ENCODE results near the gene NPAS3.

Gene NPAS3

DNA sequence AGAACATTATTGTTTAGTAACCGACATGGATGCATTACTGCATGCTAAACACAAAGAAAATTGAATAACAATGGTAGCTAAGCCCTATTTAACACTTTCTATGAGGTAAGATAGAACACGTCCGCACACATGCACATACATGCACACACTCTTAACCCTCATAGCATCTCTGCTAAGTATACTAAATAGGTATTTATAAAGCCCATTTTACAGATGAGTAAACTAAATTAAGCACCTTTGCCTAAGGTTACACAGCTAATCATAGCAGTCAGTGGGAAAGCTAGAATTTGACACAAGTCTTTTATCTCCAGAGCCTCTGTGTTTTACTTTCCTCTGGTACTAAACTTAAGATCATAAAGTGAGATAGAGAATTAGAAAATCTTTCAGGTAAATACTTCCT is 577.2 kb downstream of the NPAS3 start:
- DNase-seq (ENCODE audit: low spot score) = no peak

DNA sequence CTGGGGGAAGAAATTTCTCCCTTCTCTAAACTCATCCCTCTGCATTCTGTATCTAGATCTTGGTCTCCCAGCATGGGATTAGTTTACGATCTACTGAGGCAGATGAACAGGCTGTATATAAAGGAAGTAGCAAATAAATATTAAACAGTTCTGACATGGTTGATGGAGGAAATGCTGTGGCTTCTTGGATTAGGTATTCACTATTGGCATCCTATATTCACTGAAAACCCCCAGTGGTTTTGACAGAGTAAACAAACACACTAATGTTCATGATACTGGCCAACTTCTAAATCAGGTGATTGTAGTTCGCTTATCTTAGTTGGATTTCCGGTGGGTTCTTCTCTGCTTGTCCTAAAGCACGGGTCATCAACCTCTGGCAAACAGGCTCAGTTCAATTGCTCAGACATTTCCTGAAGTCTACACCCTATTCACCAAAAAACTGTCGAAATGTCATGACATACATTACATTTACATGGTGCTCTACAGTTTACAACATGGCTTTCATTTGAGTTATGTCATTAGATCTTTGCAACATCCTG is 578.3 kb downstream of the NPAS3 start:
- no peak for DNase-seq (ENCODE audit: low spot score)

DNA sequence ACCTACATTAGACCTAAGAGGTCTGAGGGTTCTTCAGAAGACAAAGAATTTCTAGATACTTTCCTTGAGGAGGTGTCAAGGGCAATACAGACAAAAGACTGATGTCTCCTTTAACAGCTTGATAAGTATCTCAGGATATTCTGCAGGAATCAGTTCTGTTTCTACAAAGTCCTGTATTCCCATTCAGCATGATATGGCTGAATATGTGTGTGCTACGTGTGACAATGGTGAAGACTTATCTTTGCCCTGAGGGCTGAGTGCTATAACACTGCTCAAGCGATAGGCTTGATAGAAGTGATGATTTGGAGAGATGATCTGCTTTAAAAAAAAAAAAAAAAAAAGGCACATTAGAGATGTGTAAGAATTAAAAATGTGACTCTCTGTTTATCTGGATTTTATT is 582.5 kb downstream of the NPAS3 start:
- DNase-seq (ENCODE audit: low spot score) = no peak

DNA sequence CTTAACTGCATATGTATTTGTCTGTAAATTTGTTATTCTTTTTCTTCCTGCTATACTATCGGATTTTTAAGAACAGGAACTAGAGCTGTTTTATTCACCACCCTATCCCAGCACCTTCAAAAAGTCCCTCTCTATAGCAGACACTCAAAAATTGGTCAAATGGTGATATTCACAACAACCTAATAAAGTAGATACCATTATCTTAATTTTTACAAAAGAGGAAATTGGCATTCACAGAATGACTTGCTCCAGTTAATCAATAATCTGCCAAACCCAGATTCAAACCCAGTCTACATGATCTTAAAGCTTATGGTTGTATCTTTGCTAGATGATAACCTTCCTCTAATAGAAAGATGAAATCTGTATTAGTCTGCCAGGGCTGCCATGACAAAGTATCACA is 585.6 kb downstream of the NPAS3 start:
- no peak for DNase-seq (ENCODE audit: low spot score)

DNA sequence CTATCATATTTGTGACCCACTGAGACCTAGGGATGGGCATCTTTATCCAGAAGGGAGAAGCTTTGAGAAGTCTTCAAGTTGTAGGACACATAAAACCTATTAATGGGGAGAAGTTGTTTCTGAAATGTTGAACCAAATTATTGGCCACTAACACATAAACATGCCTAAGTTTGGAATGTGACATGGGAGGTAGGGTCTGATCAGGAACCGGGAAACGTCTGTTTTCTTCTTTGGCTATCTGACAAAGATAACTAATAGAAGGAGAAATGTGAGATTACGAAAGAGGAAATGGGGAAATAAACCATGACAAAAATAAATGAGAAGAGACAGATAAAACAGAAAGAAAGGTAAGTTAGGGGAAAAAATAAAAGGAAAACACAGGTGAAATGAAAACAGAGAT is 586.9 kb downstream of the NPAS3 start:
- no peak for DNase-seq (ENCODE audit: low spot score)

DNA sequence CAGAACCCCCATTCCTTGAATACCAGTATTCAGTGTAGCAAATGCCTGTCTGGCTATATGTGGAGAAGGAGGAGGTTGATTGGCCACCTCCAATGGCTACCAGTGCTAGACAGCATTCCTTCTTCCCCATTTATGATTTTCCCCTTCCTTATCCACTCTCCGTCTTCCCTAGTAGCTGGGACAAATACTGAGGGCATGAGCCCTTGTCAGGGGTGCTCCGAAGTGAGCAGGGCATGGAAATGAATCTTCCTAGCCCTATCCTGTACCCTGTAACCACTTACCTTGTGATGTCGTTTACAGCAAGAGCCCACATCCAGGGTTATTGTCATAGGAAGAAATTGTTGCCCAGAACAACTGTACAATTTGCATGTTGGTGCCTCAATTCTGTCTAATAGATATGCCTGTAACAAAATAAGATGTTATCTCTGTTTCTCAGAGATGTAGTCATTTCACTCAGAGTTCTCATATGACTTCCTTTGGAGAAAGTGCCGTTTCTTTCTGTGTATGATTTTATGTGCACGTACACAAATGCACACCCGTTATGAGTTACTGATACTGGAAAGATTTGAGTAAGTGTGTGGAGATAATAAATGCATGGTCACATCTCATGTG is 588.5 kb downstream of the NPAS3 start:
- DNase-seq (ENCODE audit: low spot score) = no peak

DNA sequence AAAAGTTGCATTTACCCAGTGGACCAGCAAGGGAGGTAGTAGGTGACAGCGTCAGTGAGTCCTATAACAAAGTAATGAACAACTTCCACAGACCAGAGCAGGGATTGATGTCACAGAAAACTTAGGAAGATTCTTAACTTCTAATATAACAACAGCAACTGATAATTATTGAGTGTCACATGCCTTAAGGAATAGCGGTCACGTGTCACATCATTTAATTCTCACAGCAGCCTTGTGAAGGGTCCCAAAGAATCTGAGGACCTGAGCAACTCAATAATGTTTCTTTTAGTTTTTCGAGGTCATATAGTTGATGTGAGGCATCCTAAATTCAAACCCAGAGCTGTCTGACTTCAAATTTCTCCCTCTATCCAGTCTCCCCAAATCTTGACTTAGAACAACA is 590.0 kb downstream of the NPAS3 start:
- no peak for DNase-seq (ENCODE audit: low spot score)

DNA sequence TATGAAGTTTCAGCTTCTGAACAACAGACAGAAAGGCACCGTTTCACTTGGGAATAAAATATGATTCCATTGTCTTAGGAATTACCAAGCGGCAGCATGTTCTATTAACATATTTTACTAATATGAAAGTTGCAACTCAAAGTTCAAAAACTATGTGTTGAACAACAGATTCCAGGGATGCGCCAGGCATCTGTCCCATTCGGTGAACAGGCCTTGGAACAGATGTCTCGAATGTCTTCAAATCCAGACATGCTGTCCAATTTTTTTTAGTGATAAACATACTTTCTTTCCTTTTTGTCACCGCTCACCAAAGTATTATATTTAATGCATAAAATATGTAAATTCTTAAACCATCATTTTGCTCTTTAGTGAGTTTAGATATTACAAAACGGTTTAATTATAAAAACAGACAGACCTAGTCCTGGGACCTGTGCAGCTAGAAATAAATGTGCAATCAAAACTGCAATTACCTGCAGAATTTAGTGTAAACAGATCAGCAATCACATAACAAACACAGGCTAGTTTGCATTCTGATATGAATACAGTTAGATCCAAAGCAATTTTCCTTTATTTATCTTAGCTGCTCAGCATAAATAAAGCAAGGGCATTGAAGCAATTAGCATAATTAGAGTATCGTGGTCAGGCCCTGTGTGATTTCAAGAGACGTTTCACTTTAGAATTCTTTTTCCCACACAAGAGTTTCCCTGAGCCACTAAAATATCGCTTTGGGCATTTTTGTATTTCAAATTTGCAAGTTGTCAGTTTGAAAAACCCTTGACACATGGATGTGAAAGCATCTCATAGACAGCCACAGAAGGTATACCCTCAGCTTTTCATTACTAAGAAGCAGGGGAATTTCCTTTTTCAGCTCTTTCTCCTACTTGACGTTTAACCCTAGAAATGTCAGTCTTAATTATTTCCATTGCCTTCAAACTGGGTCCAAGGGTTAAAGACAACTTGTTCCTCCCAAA is 591.4 kb downstream of the NPAS3 start:
- DNase-seq (ENCODE audit: low spot score) = no peak

DNA sequence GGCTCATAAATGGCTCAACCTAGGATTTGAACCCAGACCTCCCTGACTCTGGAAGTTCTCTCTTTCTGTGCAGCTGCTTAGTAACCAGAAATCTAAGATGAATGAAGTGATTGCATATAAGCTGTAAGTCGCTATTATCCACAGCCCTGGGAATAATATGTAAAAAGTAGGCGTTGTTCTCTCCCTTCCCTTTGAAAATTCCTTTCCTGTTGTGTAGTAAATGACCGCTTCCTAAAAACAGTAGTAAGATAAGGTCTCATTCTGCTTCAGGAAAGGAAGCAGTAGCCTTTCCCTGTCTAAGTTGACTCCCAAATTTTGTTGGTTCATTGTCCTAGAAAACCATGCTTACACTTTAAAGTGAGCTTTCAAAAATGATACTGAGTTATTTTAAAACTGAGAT is 593.9 kb downstream of the NPAS3 start:
- no peak for DNase-seq (ENCODE audit: low spot score)

DNA sequence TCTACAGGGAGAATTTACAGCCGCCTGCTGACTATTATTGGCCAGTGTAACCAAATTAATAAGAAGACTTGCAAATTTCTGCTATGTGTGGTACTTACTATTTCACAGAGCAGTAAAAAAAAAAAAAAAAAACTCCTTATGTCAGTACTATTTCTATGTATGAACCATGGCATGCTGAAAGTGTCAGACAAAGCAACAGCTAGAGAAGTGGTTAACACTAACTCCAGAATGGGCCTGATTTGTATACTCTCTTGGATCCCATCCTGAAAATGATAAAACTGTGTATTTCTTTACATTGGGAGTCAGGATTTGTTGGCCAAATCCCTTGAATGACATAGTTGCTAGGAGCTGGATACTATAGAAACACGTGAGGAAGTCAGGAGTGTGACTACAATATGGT is 595.4 kb downstream of the NPAS3 start:
- no peak for DNase-seq (ENCODE audit: low spot score)

DNA sequence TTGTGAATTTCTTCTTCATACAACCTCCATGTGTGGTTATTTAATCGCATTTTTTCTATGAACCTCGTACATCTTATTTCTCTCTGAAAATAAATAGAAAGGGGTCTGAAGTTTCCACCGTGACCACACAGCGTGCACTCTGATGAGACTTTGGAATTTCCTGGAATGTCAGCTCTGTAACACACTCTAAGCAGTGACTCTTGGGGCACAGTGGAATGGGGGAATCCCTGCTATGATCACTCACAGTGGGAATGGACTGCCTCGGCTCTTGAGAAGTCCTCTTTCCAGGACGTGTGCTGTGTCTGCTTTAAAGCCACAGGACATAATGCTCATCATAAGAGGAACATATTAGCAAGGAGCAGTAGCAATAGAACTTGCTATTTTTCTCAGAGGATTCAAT is 596.0 kb downstream of the NPAS3 start:
- DNase-seq (ENCODE audit: low spot score) = no peak

DNA sequence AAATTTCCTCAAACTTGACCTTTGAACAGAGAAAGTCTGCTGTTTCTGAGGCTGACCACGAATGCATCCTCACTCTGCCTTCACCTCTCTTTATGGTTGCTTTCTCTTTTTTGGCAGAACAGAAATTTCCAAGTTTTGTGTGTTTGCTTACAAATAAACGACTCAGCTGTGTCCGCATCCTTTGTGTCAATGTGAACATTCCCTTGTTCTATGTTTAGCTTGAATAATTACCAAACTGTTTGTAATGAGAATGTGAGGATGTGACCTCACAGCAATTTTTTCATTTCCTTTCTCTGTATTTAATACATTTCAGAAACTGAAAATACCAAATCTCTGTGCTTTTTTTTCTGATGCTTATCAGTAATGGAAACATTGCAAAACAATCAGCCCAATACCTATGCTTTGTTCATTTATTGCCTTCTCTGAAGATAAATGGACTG is 601.3 kb downstream of the NPAS3 start:
- DNase-seq (ENCODE audit: low spot score) = no peak

DNA sequence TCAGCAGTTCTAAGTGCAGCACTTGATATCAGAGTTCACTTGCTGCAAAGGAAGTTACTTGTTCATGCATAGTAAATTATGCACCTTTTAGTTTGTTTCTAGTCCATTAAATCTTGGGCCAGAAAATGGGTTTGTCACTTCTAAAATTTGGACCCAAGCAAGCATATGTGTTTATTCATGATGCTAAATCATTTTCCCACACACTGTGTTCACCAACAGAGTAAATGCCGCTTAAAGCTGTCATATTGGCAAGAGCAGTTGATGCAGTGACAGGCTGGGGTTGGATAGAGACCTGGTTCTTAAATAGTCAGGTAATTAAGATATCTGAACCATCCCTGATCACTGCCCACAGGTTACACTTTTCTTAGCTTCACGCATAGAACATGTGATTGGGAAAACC is 602.5 kb downstream of the NPAS3 start:
- no peak for DNase-seq (ENCODE audit: low spot score)

DNA sequence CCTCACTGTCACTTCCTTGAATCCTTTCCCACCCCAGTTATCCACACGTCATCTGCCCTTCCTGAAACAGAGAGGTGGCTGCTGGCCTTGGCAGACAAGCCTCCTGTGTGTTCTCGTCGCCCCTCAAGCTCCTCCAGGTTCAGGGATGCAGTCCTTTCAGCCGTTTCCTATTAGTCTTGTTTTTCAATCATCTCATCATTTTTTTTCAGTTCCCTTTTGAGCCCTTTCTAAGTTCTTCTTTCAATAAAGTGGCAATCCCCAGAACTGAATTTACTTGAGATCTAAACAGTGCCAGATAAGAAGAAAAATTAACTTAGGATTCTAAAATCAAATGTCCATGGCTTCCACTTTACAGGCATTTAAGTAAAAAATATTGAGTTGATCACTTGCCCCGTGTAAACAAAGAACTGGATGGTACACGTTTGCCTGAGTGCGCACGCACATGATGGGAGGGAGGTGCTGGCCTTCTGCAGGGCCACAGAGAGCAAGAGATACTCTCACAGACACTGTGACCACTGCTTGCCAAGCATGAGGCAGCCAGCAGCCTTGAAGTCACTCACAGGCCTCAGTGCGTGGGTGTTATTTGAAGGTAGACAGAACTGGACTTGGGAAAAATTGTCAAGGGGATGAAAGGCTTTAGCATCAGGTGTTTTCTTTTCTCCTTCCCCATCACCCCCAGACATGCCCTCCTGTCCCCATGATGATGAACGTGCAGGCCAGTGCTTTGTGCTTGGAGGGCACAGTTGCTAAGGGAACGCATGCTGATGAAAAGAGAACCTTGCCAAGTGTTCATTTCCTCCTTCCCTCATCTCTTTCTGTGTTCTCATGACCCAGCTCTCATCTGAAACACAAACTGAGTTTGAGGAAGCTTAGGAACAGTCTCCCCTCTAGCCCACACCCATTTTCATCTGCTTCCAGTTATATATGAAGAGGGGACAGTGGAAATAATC is 603.9 kb downstream of the NPAS3 start:
- no peak for DNase-seq (ENCODE audit: low spot score)

DNA sequence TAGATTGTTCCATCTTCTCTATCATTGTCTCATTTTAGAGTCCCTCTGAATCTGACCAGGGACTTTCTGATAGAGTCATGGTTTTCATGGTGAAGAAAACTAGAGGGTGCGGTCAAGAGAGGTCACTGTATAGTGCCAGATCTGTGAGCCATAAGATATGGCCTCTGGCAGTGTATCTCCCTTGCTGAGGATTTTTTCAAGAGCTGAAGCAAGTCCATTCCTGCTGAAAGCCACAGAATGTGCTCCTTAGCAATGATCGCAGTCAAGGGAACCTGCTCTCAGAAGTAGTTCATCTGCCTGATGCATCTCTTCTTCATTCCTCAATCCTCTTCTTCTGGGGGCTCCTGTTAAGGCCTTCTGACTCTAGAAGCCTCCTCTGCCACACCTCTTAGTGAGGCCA is 607.0 kb downstream of the NPAS3 start:
- no peak for DNase-seq (ENCODE audit: low spot score)

DNA sequence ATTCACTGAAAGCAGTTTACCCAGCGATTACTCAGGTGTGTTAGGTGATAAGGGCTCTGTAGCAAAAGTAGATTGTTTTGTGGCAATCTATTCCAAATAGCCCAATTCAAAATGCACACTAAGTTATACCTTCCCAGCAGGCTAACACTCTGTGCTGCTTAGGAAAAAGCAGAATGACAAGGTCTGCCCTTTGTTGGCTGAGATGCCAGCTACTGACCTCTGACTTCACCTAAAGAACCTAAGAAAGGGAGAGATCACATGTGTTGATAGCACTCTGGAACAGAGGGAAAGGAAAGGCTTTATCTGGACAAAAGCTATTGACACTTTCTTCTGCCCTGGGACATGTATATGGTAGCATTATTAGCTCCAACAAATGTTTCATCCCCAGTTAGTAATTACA is 609.9 kb downstream of the NPAS3 start:
- DNase-seq (ENCODE audit: low spot score) = no peak

DNA sequence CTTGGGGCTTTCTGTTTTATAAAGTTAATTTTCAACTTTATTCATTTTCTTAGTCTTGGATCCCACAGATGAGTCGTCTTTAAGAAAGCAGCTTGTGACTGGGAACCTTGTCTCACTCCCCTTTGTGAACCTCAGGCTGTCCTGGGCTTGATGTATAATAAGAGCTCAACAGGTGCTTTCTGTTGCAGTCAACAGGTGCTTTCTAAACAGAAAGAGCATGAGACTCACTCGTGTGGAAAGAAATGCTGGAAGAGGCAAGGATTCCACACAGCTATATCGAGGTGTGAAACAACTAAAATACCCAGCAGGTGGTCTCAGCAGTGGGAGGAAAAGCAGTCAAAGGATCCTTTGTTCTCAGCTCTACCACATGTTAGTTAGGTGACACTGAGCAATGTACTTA is 613.3 kb downstream of the NPAS3 start:
- no peak for DNase-seq (ENCODE audit: low spot score)

DNA sequence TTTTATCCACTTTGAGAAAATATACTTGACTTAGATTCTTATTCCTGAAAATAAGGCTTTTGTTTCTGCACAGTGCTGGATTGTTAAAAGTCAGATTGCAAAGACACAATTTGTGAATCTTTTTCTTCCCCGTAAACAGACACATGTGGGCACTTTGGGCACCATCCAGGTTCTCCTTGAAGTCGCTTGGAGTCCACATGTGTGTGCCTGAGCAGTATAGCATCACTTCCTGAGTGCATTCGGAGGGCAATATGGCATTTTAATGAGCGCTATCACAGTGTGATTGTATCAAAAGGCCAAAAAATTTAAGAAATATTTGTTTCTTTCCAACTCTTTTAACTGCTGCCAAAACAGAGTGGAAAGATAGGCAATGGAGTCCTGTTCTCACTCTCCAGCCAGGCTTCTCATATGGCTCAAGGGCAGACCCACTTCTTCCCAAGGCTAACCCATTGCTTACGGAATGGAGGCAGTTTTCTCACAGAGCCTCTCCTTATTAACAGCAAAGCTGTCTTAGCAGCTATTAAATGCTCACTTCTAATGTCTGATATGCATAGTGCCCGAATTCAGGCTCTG is 615.1 kb downstream of the NPAS3 start:
- DNase-seq (ENCODE audit: low spot score) = no peak

DNA sequence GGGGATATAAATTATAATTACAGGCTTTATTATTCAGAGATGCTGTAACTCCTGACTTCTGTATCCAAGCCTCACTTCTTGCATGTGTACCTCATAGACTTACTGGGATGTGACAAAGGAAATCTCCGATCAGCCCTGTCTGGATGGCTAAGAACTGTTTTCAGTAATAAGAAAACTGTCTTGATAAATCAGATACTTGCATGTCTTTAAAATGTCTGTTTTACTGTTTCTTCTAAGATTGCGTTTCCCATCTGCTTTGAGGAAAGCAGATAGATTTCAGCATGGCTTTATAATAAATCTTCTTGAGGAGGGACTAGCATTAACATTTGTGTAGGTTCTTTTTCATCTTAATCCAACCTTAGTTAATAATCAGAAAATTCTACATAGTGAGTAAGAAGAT is 616.3 kb downstream of the NPAS3 start:
- no peak for DNase-seq (ENCODE audit: low spot score)

DNA sequence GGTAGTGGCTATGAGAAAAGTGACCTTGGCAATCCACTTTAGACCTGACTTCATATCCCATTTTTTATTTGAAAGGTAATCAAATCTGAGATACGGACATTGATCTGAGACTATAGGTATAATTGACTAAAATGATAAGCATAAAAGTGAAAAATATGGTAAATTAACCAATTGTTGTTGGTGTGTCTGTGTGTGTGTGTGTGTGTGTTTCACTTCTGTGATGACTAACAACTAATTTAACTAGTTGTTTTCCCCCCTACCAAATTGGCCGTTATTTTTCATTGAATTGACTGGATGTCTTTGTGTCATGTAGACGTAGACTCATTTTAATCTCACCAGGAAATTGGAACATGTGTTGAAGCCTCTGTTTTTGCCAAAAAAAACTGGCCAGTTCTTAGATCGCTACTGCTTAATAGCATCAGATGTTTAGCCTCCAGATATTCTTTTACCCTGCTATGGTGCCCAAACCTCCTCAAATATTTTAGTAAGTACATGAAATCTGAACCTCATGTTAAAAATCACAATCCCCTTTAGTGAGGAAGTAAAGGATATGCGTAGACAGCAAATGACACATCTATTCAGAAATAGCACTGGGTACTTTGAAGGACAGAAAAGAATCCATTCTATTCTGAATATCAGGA is 617.2 kb downstream of the NPAS3 start:
- DNase-seq (ENCODE audit: low spot score) = no peak

DNA sequence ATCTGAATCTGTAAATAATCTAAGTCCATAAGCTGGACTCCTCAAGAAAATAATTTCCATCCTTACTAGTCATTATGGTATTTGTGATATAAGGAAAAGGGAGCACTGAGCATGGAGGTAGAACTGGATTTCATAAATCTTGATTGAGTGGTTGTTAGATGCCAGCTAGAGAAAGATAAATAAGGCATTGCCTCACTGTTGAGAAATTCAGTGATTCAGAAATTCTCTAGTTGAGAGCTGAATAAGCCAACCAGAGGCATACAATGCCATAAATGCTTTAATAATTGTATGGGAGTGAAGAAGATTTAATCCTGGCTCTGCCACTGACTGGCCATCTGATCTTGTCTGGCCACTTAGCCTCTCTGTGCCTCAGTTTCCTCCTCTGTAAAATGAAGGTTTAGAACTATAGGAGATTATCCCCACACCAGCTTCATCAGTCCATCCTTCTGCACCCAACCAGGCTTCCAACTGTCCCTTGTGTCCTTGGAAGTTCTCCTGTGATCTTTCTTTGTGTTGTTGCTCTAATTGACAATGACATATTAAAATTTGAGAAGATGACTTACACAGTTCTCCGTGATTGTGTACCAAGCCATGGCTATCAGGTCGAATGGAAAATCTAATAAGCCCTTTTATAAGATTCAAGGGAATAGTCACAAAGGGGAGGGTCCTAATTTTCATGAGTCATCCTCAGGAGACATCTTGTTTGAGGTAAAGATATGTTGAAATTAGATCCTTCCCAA is 617.9 kb downstream of the NPAS3 start:
- no peak for DNase-seq (ENCODE audit: low spot score)
